Measurements from ENCODE around the gene NPL.

Gene NPL

GRCh38 chr1:182795563-182796228 is 6.1 kb downstream of the NPL start:
- Histone ChIP-seq H3K4me1 (ENCODE audit: control insufficient read depth, insufficient read depth, low read length) (no peaks in the 10 kb centered on the region), H3K9ac (ENCODE audit: low read length) (no peak overlapping the region), H3K36me3 (ENCODE audit: control insufficient read depth, insufficient read depth, low read length, severe bottlenecking) (no peaks in the 10 kb centered on the region), H3K27me3 (replicated peaks; ENCODE audit: control insufficient read depth, insufficient read depth, low read length) (no peaks in the 10 kb centered on the region), H3K4me3 (ENCODE audit: low read length) (no peak overlapping the region), H3K9me3 (ENCODE audit: control insufficient read depth, low read length) (no peaks in the 10 kb centered on the region)
- no peak for DNase-seq (ENCODE audit: low read depth)

GRCh38 chr1:182802006-182802803 is 12.6 kb downstream of the NPL start:
- no peak overlapping the region for H3K9ac ChIP-seq (ENCODE audit: low read length)
- no peak for DNase-seq (ENCODE audit: low read depth)
- H3K4me1 ChIP-seq (ENCODE audit: control insufficient read depth, insufficient read depth, low read length), result no peaks in the 10 kb centered on the region
- peaks cover 14% of the 10 kb centered on the region for H3K36me3 ChIP-seq (ENCODE audit: control insufficient read depth, insufficient read depth, low read length, severe bottlenecking)
- H3K4me3 ChIP-seq (ENCODE audit: low read length), result no peak overlapping the region
- H3K9me3 ChIP-seq (ENCODE audit: control insufficient read depth, low read length), result no peaks in the 10 kb centered on the region
- no peaks in the 10 kb centered on the region for H3K27me3 ChIP-seq (replicated peaks; ENCODE audit: control insufficient read depth, insufficient read depth, low read length)

GRCh38 chr1:182803846-182804245 is 14.3 kb downstream of the NPL start:
- Histone ChIP-seq H3K4me1 (ENCODE audit: control insufficient read depth, insufficient read depth, low read length) (no peaks in the 10 kb centered on the region), H3K9ac (ENCODE audit: low read length) (no peak overlapping the region), H3K36me3 (ENCODE audit: control insufficient read depth, insufficient read depth, low read length, severe bottlenecking) (peaks cover 14% of the 10 kb centered on the region), H3K9me3 (ENCODE audit: control insufficient read depth, low read length) (no peaks in the 10 kb centered on the region), H3K27me3 (replicated peaks; ENCODE audit: control insufficient read depth, insufficient read depth, low read length) (no peaks in the 10 kb centered on the region), H3K4me3 (ENCODE audit: low read length) (no peak overlapping the region)
- DNase-seq (ENCODE audit: low read depth), result no peak

GRCh38 chr1:182806015-182806678 is 16.6 kb downstream of the NPL start:
- Histone ChIP-seq H3K9me3 (ENCODE audit: control insufficient read depth, low read length) (no peaks in the 10 kb centered on the region), H3K27me3 (replicated peaks; ENCODE audit: control insufficient read depth, insufficient read depth, low read length) (no peaks in the 10 kb centered on the region), H3K9ac (ENCODE audit: low read length) (no peak overlapping the region), H3K4me3 (ENCODE audit: low read length) (no peak overlapping the region), H3K4me1 (ENCODE audit: control insufficient read depth, insufficient read depth, low read length) (no peaks in the 10 kb centered on the region), H3K36me3 (ENCODE audit: control insufficient read depth, insufficient read depth, low read length, severe bottlenecking) (peaks cover 14% of the 10 kb centered on the region)
- DNase-seq (ENCODE audit: low read depth), result no peak

- DNase-seq (ENCODE audit: low read depth), result no peak
- peaks cover 18% of the 10 kb centered on the region for H3K36me3 ChIP-seq (ENCODE audit: control insufficient read depth, insufficient read depth, low read length, severe bottlenecking)
These were observed 18.3 kb downstream of the NPL start for GRCh38 chr1:182807907-182808306.

GRCh38 chr1:182809414-182809957 is 19.9 kb downstream of the NPL start:
- Histone ChIP-seq H3K4me3 (ENCODE audit: low read length) (no peak overlapping the region), H3K36me3 (ENCODE audit: control insufficient read depth, insufficient read depth, low read length, severe bottlenecking) (peaks cover 31% of the 10 kb centered on the region), H3K9me3 (ENCODE audit: control insufficient read depth, low read length) (no peaks in the 10 kb centered on the region), H3K9ac (ENCODE audit: low read length) (no peak overlapping the region), H3K4me1 (ENCODE audit: control insufficient read depth, insufficient read depth, low read length) (no peaks in the 10 kb centered on the region), H3K27me3 (replicated peaks; ENCODE audit: control insufficient read depth, insufficient read depth, low read length) (no peaks in the 10 kb centered on the region)
- DNase-seq (ENCODE audit: low read depth), result no peak

More at GRCh38 chr1:182807907-182808306, 18.3 kb downstream of the NPL start:
- Histone ChIP-seq H3K9me3 (ENCODE audit: control insufficient read depth, low read length) (no peaks in the 10 kb centered on the region), H3K4me3 (ENCODE audit: low read length) (no peak overlapping the region), H3K9ac (ENCODE audit: low read length) (no peak overlapping the region), H3K4me1 (ENCODE audit: control insufficient read depth, insufficient read depth, low read length) (no peaks in the 10 kb centered on the region), H3K27me3 (replicated peaks; ENCODE audit: control insufficient read depth, insufficient read depth, low read length) (no peaks in the 10 kb centered on the region)

- no peak for DNase-seq (ENCODE audit: low read depth)
- H3K36me3 ChIP-seq (ENCODE audit: control insufficient read depth, insufficient read depth, low read length, severe bottlenecking), result peaks cover 40% of the 10 kb centered on the region
- no peaks in the 10 kb centered on the region for H3K4me1 ChIP-seq (ENCODE audit: control insufficient read depth, insufficient read depth, low read length)
- H3K9me3 ChIP-seq (ENCODE audit: control insufficient read depth, low read length), result no peaks in the 10 kb centered on the region
- H3K27me3 ChIP-seq (replicated peaks; ENCODE audit: control insufficient read depth, insufficient read depth, low read length), result no peaks in the 10 kb centered on the region
- no peak overlapping the region for H3K9ac ChIP-seq (ENCODE audit: low read length)
- no peak overlapping the region for H3K4me3 ChIP-seq (ENCODE audit: low read length)
These were observed 22.6 kb downstream of the NPL start for GRCh38 chr1:182811975-182812722.

- H3K9me3 ChIP-seq (ENCODE audit: control insufficient read depth, low read length), result no peaks in the 10 kb centered on the region
- H3K4me1 ChIP-seq (ENCODE audit: control insufficient read depth, insufficient read depth, low read length), result no peaks in the 10 kb centered on the region
- H3K27me3 ChIP-seq (replicated peaks; ENCODE audit: control insufficient read depth, insufficient read depth, low read length), result no peaks in the 10 kb centered on the region
- H3K9ac ChIP-seq (ENCODE audit: low read length), result no peak overlapping the region
- H3K4me3 ChIP-seq (ENCODE audit: low read length), result no peak overlapping the region
- peaks cover 81% of the 10 kb centered on the region for H3K36me3 ChIP-seq (ENCODE audit: control insufficient read depth, insufficient read depth, low read length, severe bottlenecking)
- no peak for DNase-seq (ENCODE audit: low read depth)
These were observed 27.3 kb downstream of the NPL start for GRCh38 chr1:182816863-182817262.

- H3K9ac ChIP-seq (ENCODE audit: low read length), result no peak overlapping the region
- no peaks in the 10 kb centered on the region for H3K9me3 ChIP-seq (ENCODE audit: control insufficient read depth, low read length)
- H3K4me1 ChIP-seq (ENCODE audit: control insufficient read depth, insufficient read depth, low read length), result no peaks in the 10 kb centered on the region
- H3K4me3 ChIP-seq (ENCODE audit: low read length), result no peak overlapping the region
- peaks cover 86% of the 10 kb centered on the region for H3K36me3 ChIP-seq (ENCODE audit: control insufficient read depth, insufficient read depth, low read length, severe bottlenecking)
- no peak for DNase-seq (ENCODE audit: low read depth)
- no peaks in the 10 kb centered on the region for H3K27me3 ChIP-seq (replicated peaks; ENCODE audit: control insufficient read depth, insufficient read depth, low read length)
These were observed 28.2 kb downstream of the NPL start for GRCh38 chr1:182817802-182818201.

GRCh38 chr1:182823220-182823619 is 33.6 kb downstream of the NPL start:
- H3K9ac ChIP-seq (ENCODE audit: low read length), result no peak overlapping the region
- H3K27me3 ChIP-seq (replicated peaks; ENCODE audit: control insufficient read depth, insufficient read depth, low read length), result no peaks in the 10 kb centered on the region
- no peaks in the 10 kb centered on the region for H3K4me1 ChIP-seq (ENCODE audit: control insufficient read depth, insufficient read depth, low read length)
- DNase-seq (ENCODE audit: low read depth), result no peak
- no peak overlapping the region for H3K4me3 ChIP-seq (ENCODE audit: low read length)
- H3K9me3 ChIP-seq (ENCODE audit: control insufficient read depth, low read length), result no peaks in the 10 kb centered on the region
- peaks cover 62% of the 10 kb centered on the region for H3K36me3 ChIP-seq (ENCODE audit: control insufficient read depth, insufficient read depth, low read length, severe bottlenecking)

Measured in adipocyte (in vitro differentiated cells).